Fibroblast of peridontal ligament (primary cell): ENCODE measurements around the gene TNFSF15.
A peak's percentile ranks its signal among the peaks of the same experiment; 100 is the strongest.

ENCODE experiments used
- DNase-seq: peaks from one replicate; pipeline ENCODE4 v3.0.0-alpha.2; 2010; ENCODE audit errors: extremely low read depth

TNFSF15 gene

DNA sequence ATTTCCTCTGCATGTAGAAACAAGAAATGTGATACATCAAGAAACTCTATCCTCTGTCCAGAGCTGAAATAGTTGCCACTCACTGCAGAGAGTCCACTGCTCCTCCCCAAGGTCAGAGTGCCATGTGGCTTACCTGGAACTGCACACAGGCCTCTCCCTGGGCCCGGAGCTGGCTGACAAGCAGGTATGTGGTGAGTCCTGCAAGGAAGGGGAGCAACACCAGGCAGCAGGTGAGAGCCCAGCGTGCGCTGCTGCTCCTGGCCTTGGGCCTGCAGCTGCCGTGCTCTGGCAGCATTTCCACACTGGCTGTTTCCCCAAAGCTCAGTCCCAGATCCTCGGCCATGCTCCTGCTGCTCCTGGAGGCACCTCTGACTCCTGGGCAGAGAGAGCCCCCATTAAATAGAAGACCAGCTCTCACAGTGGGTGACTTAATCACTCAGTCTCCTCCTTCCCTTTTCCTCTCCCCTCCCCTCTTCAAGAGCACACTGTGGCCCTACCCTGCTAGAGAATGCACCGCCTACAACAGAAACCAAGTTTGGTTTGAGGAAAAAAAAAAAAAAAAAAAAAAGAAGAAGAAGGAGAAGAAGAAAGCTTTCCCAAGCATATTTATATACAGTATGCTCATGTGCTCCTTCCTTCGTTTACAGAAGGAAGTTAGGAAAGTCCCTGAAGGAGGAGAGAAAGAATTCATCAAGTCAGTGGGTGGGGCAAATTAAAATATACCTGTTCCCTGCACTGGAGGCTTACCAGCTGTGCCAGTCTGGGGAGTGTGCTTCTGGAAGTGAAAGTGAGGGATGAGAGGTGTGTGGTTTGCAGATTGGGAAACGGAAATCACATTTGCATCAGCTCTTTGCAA is at the start of gene TNFSF15:
TSS of gene TNFSF15 (minus strand) at position 370 of the 856 bp plus-strand sequence. CDS start at position 343, 27 bp downstream.
- peak; percentile 39 for DNase-seq

GRCh38 chr9:114855488-114855887 is 49.6 kb upstream of the TNFSF15 start:
- no peak for DNase-seq

GRCh38 chr9:114854736-114855355 is 49.0 kb upstream of the TNFSF15 start:
- no peak for DNase-seq

- DNase-seq = no peak
These were observed 47.4 kb upstream of the TNFSF15 start for GRCh38 chr9:114853071-114853855.

GRCh38 chr9:114852050-114852594 is 46.3 kb upstream of the TNFSF15 start:
- peak; percentile 96 for DNase-seq

DNA sequence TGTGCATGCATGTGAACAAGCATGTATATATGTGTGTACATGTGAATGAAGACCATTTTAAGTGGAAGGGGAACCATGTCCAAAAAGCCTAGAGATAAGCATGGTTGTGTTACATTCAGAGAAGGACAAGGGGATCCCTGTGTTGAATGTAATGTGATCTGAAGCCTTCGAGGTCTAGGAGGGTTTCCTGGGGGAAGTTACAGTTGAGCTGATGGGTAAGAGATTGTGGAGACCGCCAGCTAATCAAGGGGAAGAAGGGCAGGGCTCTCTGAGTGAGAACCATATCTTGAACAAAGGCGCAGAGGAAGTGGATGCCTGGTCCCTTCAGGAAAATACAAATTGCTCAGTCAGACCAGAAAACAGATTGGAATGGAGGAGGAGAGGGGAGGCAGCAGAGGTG is 45.5 kb upstream of the TNFSF15 start:
- DNase-seq = no peak

GRCh38 chr9:114850871-114851270 is 45.0 kb upstream of the TNFSF15 start:
- peak; percentile 76 for DNase-seq

DNA sequence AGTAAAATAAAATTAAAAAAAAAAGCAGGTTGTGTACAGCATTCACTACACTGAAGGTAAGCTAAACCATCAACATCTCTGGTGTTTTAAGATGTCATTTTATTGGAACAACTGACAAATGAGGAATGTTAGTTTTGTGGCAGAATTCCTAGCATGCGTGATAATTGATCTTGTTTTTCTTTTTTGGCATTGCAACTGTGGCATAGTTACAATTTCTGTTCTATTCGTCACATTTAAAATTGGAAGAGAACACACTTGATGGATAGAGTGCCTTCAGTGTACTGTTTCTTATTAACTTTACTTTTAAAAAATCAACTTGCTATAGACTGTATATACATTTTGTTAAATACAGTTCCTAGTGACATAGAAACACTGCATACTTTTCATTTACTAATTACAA is 43.6 kb upstream of the TNFSF15 start:
- DNase-seq = peak; percentile 64

GRCh38 chr9:114847492-114848417 is 41.9 kb upstream of the TNFSF15 start:
- DNase-seq = no peak

DNA sequence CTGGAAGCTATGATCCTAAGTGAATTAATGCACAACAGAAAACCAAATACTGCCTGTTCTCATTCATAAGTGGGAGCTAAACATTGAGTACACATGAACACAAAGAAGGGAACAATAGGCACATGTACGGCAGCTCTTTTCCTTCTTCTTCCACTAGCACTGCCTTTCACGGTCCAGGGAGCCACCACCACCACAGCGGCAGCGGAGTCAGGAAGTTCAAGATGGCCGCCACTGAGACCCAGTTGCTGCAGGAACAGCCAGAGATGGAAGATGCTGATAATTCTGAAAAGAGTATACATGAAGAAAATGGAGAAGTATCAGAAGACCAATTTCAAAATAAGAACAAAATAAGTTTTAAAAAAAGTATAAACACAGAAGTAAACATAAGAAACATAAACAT is 39.5 kb upstream of the TNFSF15 start:
- DNase-seq = no peak

DNA sequence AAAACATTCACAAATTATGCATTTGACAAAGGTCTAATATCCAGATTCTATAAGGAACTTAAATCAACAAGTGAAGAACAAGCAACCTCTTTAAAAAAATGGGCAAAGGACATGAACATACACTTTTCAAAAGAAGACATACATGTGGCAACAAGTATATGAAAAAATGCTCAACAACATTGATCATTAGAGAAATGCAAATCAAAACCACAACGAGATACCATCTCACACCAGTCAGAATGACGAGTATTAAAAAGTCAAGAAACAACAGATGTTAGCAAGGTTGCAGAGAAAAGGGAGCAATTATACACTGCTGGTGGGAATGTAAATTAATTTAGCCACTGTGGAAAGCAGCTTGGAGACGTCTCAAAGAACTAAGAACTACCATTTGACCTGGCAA is 38.9 kb upstream of the TNFSF15 start:
- no peak for DNase-seq

GRCh38 chr9:114837923-114838322 is 32.1 kb upstream of the TNFSF15 start:
- peak; percentile 36 for DNase-seq

DNA sequence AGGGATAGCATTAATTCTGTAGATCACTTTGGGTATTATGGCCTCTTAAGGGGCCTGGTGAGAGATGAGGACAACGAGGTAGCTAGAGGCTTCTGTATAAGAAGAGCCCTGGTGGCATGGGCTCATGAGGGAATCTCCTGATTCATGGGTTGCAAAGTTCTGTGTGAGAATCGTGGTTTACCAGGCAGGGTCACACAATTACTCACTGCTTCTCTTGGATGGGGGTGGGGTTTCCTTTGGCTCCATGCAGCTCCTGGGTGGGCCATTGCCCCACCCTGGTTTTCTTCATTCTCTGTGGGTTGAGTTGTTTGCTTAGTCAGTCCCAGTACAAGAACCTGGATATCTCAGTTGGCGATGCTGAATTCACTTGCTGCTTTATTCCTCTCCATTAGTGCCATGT is 30.9 kb upstream of the TNFSF15 start:
- DNase-seq = no peak

GRCh38 chr9:114834386-114834785 is 28.5 kb upstream of the TNFSF15 start:
- peak; percentile 43 for DNase-seq

DNA sequence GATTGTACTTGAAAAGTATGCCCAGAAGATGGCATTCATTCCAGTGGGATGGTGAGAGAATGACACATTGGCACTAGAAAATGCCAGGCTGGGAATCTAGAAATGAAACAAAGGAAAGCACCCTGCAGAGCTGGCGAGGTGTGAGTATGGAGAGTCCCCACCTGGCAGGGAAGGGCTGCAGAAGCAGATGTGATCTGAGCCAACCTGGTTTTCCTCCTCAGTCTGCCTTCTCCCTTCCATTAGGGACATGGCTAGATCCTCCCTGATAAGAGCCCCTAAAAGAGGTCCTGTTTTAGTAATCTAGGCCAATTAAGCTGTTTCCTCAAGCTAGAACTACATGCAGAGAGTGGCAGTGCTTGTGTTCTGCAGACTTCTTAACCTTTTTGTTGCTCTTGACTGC is 24.7 kb upstream of the TNFSF15 start:
- DNase-seq = no peak

- DNase-seq = peak; percentile 70
These were observed 24.0 kb upstream of the TNFSF15 start for GRCh38 chr9:114829574-114830440.

DNA sequence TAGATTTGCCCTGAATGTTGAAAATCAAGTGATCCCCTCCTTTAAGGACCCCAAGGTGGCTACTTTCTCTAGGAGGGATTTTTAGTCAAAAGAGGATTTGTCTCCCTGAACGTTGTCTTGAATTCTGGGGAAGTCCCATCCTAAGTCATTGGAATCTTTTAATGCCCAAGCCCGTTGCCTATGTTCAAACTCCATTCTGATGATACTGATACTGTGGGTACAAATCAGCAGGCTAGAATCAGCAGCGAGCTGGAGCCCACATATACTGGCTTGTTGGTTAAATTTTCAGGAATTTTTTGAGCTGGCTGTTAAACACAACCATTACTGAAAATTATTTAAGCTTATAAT is 22.4 kb upstream of the TNFSF15 start:
- DNase-seq = no peak

DNA sequence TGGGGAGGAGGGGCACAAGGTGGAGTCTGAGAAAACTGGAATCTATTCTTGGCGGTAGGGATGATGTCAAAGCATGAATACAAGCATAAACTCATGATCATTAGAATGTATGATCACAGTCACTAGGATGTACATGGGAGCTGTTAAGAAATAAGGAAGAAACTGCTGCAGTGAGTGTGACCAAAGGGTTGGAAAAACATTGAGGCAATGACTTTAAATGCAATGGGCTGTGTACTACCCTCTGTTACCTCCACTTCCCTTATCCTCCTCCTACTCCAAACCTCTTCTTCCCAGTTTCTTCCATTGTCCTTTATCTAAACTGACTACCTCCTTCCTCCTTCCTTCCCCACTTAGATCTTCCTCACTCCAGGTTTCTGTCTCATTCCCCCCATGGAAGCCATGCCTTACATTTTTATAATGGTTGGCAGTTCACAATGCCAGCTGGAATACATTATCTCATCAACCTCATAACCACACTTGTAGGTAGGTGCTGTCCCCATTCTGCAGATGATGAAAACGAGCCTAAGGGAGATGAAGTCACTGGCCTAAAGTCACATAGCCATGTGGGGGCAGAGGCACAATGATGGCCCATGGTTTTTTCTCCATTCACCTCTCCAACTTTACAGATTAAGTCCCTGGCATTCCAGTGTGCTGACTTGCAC is 21.9 kb upstream of the TNFSF15 start:
- no peak for DNase-seq

DNA sequence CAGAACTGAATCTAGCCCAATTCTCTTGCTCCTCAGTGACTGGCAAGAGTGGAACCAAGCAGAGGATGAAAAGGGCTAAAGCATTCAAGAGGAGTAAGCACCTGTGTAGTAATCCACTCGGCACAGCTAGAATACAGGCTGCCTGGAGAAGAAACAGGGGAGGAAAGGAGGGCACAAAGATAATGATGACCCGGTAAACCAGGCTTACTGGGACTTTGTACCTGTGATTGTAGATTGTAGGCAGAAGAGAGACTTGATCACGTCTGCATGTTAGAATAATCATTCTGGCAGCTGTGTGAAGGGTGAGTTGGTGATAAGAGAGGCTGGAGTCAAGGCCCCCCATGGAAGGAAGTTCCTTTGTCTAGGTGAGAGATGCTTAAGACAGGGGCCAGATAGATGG is 20.6 kb upstream of the TNFSF15 start:
- DNase-seq = no peak
